Inflammatory macrophage treated with lipopolysaccharide for 4 hours (primary cell): ENCODE data around the gene ITGA3.

ENCODE experiments used
- DNase-seq: peaks from one replicate; pipeline ENCODE4 v3.0.0-alpha.2; 2020

The ITGA3 gene

DNA sequence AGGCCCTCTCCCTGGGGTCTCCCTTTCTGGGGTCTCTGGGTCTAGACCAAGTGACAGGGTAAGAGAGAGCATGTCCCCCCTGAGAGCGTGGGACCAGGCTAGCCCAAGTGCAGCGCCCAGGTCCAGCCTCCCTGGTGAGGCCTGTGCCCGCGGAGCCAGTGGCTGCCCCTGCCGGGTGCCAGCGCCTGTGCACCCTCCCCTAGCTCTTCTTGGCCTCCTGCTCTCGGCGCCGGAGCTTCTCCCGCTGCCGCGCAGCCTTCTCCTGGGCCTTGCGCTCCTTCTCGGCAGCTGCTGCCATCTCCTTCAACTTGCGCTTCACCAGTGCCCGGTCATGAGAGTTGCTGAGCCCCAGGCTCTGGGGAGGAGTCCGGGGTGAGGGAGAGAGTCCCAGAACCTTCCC, 56.8 kb downstream of the ITGA3 start:
- no peak for DNase-seq

DNA sequence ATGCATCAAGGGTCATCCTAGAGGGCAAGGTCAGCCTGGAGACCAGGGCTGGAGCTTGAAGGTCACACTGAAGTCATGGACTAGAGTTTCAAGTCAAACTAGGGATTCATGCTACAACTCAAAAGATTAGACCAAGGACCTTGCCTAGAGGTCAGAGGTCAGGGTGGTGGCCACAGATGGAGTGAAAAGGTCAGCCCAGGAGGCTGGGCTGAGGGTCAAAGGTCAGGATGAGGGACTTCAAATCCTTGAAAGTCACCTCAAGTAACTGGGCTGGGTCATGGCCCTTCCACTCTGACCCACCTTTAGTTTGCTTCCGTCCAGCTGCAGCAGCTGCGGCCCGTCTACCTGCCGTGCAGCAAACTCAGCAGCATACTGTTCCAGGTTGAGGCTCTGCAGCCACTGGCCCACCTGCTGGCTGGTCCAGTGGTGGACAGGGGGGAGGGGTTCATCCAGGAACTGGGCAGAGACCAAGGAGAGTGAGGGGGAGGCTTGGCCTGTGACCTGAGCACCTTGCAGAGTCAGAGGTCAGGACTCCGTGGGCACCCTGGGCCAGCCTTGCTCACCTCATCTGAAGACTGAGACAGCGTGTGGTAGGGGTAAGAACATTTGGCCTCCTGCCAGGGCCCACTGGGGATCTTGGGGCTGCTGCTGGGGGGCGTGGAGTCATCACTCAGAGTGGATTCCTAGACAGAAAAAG, 57.9 kb downstream of the ITGA3 start:
- DNase-seq, result no peak

DNA sequence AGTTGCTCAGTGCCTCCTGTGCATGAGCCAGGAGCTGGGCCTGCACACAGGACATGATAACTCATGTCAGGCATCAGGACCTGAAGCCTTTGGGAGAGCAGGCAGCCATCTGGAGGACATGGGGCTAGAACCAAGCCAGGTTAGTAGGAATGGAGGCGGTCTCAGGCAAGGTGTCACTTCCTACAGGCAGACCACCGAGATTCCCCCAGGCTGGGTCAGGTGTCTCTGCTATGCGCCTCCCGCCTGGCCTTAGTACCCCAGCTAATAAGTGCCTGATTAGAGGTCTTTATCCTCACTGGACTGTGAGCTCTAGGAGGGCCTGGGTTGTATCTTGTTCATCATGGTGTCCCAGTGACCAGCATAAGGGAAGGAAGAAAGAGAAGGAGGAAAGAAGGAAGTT, 58.5 kb downstream of the ITGA3 start:
- DNase-seq, result no peak

DNA sequence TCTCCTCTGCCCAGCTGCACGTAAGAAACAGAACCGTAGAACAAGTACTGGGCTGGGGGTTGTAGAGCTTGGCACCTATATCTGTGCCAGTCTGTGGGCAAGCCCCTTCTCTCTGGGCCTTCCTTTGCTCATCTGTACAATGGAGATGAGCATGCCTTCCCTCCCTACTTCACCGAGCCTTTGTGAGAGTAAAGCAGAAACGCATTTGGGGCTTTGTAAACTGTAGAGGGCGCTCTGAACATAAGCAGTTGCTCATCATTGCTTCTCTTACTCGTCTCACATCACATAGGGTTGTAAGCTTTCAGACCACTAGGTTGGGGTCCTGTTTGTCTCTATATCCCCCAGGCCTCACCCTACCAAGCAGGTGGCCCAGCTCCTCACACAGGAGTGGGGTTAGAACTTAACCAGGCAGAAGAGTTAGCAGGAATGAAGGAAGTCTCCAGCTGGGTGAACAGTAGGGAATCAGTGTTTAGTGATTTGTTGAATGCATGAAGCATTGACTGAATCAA, 59.0 kb downstream of the ITGA3 start:
- DNase-seq, result peak; percentile 82

DNA sequence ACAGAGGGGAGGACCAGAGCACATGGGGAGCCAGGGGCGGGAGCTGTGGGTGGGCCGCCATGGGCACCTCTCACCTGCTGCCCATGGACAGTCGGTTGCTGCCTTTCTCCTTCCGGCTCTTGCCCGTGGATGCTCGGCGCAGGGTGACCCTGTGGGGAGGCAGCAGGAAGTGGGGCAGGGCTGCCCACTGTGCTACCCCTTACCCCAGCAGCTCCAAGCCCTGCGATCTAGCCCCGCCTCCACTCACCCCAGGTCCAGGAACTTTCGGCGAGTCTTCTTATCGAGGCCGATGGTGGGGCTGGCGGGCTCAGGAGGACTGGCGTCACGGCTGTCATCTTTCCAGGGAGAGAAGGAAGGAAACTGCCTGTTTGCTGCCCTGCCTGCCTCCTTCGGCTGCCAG, 59.8 kb downstream of the ITGA3 start:
- no peak for DNase-seq

DNA sequence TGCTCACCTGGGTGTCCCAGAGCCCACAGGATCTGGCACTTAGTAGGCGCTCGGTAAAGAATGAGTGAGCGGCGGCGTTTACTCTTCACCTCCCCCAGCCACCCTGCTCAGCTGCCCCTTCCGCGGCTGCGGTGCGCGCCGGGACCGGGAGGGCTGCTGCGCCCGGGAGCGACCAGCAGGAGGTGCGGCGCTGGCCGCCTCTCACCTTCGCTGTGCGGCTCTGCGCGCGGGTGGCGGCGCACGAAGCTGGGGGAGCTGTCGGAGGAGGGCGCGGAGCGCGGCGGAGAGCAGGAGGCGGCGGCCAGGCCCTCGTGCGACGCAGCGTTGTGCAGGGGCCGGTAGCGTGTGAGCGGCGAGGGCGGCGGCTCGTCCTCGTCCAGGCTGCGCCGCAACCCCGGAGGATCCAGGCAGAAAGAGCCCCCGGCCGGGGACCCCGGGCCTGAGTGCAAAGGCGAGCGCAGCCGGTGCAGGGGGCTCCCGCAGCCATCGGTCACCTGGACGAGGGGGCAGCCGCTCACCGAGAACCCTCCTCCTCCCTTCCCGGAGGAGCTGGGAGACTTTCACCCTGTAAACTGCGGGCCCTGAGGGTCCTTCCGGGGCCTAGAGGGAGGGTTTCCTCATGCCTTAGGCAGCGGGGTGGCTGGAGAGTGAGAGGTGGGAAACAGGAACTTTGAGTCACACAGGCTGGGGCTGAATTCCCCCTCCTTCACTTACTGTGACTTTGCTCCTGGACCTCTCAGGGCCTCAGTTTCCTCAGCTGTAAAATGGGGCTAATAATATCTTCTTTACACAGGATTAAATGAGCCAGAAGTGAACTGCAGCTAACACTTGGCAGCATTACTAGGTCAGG, 61.5 kb downstream of the ITGA3 start:
- peak; percentile 24 for DNase-seq

DNA sequence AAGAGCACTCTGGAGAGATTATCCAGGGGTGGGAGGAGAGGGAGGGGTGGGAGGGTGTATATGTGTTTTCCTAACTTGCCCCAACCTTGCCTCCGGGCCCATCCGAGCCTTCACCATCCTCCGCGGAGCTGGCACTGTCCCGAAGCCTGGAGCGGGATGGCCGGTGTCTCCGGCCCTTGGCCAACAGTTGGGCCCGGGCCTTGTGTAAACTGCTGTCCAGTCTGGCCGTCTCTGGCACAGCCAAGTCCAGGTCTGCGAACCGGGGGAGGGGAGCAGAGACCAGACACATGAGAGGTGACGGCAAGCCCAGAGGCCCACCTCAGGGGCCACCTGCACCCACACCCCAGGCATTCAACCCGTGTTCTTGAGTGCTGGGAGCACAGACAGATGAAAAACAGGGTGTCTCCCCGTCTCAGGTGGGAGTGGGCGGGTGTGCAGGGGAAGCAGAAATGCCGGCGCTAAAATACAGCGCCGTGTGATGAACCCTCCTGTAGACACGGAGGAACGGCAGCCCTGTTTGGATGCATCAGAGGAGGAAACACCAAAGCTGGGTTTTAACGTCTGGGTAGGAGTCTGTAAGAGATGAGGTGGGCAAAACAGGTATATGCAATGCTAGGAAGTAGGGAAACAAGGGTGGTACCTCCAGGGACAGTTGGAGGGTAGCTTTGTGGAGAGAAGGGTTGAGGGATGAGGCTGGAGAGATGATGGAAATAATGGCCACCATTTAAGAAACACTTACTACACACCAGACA, 62.3 kb downstream of the ITGA3 start:
- DNase-seq, result no peak

DNA sequence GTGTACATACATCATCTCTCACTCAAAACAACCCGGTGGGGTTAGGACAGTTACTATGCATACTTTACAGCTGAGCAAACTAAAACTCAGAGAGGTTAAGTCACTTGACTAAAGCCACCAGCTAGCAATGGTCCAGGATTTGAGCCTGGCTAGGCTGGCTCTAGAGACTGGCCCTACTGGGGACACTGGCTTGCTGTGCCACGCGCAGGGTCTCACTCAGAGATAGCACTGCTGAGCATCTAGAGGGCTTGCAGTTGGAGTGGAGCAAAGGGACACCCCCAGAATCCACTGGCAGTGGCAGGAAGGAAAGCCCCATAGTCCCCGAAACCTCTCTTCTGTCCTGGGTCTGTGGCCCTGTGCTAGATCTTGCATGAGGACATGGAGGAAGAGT, 62.9 kb downstream of the ITGA3 start:
- DNase-seq, result no peak

DNA sequence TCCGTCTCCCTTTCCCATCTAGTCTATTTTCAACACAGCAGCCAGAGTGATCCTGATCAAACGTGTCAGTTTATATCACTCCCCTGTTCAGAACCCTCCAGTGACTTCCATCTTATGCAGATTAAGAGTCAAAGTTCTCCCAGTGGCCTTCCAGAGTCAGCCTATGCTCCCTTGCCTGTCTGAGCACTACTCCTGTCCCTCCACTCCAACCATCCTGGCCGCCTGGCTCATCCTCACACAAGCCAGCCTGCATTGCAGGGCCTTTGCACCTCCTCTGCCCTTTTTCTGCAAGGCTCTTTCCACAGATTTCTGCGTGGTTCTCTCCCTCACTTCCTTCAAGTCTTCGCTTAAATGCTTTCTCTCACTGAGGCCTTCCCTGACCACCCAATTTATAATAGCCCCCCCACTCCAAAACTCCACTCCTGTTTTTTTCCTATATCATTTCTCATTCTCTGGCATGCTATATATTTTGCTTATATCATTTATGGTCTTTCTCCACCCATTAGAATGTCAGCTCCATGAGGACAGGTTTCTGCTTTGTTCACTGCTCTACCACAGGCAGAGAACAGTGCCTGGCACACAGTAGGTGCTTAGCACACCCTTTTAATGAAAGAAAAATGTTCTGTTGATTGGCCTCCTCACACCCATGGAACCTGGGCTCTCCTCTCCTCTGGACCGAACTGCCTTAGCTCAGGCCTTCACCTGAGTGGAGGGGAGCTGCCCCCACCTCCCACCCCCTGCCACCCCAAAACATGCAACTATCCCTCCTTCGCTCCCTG, 64.8 kb downstream of the ITGA3 start:
- DNase-seq, result no peak

DNA sequence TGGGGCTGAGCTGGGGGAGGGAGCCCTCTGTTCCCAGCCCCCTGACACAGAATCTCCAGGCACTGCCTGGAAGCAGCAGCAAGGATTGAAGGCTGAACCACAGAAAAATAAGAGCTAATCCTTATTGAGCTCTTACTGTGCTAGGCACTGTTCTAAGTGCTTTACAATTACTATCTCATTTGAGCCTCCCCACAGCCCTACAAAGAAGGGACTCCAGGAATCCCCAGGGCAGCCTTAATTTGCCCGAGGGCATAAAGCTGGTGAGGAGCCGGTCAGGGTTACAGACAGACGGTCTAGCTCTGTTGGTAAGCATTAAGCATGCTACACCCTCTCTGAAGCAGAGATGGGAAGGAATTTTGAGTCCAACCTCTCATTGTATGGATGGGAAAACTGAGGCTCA, 67.0 kb downstream of the ITGA3 start:
- DNase-seq, result no peak

DNA sequence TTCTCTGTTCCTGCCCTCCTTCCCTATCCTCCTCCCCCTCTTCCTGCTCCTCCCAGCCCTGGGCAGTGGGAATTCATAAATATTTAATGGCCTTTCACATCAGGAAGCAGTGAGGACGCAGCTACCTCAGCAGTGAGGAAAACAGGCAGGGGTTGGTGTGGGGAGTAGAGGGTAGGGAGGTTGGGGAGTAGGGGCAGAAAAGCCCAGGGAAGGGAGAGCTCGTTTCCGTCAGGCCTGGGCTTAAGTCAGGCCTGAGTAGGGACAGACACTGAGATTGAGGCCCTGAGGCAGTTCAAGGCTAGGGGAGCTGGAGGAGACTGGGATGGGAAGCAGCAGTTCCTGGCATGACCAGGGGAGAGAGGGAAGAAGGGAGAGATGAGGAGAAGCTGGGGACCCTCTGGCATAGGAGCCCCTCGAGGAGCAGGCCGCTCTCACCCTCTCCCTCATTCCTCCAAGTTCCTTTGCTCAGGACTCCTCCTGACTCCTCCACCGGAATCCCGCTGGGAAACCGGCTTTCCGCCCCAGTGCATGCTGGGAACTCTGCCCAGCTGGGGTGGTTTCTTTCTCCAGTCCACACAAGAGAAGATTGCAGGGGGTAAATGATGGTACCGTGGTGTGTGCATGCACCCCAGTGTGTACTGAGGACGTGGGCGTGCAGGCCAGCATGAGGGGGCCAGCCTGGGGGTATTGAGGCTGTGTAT, 67.9 kb downstream of the ITGA3 start:
- no peak for DNase-seq

DNA sequence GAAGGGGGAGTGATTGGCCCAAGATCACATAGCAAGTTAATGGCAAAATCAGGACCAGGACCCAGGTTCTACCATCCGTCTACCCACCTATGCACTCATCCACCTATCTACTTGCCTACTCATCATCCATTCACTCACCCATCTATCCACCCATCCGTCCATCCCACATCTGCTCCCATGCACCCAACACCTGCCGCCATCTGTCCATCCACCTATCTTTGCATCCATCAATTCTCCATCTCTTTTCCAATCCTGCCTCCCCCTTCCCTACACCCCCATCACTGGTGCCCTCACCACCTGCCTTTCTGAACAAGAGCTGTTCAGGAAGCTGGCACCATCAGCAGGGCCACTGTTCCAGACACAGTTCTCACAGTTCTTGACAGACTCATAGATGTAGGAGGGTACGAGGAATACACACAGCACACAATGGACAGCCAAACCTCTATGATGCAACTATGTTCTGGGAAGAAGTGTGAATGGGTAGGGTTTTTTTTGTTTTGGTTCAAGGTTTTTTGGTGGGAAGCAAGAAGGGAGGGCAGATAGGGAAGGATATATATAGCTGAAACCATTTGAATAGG, 69.6 kb downstream of the ITGA3 start:
- no peak for DNase-seq

DNA sequence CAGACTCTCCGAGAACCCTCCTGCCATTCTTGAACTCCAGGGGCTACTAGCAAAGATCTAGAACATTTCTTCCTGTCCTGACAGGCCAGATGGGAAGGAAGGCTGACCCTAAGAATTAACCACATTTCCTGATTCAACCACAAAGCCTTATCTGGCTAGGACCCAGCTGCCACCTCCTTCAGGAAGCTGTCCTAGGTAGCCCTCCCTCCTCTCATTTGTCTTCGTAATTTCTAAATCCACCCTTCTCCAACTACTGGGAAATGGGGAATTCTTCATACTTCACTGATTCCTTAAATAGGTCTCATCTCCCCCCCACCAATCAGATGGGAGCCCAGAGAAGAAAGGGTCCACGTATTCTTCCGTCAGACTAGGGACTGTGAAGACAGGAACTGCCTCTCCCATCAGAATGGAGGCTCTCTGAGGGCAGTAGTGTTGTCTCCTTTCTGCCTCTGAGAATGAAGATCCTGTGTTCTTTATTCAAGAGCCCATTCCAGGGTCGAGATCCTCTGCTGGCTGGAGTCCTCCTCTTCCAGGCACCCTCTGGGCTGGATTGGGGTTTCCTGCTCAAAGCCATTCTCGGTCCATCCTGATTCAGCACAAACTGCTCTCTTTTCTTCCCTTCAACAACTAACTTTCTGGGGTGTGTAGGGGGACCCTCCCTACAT, 71.9 kb downstream of the ITGA3 start:
- no peak for DNase-seq

DNA sequence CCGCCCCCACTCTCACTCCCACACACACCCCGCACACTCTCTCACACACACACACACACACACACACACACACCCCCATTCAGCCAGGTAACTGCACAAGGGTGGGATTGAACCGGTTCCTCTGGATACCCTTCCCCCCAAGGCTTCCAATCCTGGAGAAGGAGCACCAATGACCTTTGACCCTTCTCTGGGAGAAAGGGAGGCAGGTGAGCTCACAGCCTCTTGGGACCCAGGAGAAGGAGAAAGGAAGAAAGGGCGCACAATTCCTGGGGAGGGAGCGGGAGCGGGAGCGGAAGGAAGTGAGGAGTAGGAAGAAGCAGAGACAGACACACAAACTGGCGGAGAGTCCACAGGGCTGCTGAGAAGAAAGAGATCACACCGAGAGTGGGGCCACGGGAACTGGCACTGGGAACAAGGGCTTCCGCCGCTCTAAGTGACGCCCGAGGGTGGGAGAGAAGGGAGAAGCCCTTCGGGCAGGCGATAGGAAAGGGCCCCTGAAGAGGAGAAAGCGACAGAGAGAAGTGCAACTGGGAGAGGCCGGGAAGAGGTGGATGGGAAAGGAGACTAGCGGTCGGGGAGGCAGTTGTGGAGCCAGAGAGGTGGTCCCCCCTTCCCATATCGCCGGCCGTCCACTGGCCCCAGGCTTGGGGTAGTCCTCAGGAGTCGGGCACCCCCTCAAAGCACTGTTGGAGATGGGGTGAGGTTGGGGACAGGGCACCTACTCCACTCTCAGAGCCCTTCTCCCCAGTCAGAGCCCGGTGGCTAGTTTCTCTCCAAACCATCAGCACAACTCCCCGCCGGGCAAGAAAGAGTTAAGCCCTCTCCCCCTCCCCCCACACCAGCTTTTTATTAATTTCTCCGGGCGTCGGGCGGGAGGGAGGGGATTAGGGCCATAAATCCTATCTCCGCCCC, 72.8 kb downstream of the ITGA3 start:
- peak; percentile 15 for DNase-seq

DNA sequence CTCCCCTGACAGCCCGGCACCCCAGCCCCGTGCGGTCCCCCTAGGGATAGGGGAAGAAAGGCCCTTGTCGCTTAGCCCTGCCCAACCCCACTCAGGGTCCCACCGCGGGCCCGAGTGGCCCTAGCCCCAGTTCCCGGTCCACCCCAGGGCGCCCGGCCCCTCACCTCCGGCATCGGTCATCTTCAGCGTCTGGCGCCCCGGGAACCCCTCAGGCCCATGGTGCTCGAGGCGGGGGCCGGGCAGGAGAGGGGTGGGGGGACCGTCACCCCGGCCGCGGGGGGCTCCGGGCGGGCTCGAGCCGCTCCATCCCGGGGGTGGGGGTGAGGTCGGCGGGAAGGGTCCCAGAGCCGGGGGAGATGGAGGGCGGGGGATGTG, 73.4 kb downstream of the ITGA3 start:
- no peak for DNase-seq

DNA sequence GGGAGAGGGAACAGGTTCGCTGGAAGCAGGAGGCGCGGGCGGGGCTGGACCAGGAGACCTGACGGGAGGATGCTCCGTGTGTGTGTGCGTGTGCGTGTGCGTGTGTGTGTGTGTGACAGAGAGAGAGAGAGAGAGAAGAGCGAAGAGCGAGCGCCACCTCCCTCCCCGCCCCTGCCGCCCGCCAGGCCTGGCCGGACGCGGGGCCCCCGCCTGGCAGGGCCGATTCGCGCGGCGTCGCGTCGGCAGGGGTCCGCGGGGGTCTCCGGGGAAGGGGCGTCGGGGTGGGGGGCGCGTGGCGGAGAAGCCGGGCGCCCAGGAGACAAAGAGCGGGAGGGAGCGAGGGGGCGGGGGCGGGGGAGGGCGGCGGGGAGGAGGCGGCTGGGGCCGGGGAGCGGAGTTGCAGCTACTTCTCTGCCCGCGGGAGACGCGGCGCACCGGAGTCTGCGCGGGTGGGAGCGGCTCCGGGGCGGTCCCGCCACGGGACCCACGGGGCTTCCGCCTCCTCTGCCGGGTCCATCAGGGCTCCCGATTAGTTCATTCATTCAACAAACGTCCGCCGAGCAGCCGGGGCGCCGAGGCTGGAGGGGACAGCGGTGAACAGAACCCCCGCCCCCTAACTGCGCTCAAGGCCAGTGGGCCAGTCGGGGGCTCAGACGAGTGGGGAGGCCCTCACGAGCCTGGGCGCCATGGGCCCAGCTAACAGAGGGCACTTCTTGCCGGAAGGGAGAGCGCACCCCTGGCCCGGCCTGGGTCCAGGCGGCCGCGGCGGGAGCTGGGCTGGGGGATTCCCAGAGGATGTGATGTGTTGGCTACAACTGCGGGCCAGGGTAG, 74.0 kb downstream of the ITGA3 start, which contains the start of gene SAMD14:
Gene SAMD14 (minus strand): TSS at position 433 of the 831 bp plus-strand sequence. CDS start 5,201 bp downstream, outside the sequence.
- DNase-seq, result peak; percentile 40

DNA sequence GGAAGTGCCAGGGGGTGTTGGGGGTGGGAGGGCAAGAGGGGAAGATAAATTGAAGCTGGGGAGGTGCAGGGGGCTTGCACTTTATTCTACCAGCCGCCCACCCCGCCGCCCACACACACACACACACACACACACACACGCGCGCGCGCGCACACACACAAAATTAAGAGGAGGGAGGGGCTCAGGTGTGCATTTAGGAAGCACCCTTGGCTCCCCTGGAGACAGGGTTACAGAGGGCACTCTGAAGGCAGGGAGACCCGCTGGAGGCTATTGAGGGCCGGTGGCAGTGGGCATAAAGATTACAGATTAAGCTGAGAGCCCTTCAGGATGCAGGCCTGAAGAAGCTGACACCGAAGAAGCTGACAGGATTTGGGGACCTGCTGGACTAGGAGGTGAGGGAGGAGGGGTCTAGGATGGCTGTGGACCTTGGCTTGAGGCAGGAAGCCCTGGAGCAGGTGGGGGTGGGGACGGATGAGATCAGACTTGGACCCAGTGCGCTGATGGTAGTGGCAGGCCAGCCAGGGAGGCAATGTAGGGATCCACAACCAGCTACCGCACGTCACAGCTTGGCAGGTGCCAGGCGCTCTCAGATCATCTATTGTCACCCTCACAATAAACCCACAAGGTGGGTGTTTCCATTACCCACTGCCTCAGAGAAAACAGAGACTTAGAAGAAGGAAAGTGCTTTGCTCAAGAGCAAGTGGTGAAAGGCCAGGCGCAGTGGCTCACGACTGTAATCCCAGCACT, 74.8 kb downstream of the ITGA3 start:
- DNase-seq, result no peak
